Thoracic aorta (tissue), 2 donors: ENCODE measurements around the gene MCC. TPM values are rescaled to one million over a fixed set of nuclear protein-coding genes. Genes with fewer than 3 reads are reported as not detected.

Experiments
- ATAC-seq: fragments of 150-250 bp; one replicate; pipeline ENCODE4 v1.8.0; 2017; ENCODE audit warnings: low read depth; ENCODE audit not compliant: insufficient number of reproducible peaks, low FRiP score
- DNase-seq: peaks from one replicate; pipeline ENCODE4 v3.0.0-alpha.2; 2020; ENCODE audit warnings: low spot score
- H3K27ac ChIP-seq, 2 donors: fragments of 200-600 bp; sonication (generic); 1 replicate in 1 of 2; 2 replicates in 1 of 2; pipeline ENCODE4 v1.5.1; 2016; ENCODE audit warnings: mild to moderate bottlenecking in 2 of 2, moderate library complexity in 2 of 2
- H3K27me3 ChIP-seq: fragments of 200-600 bp; sonication (generic); replicated peaks from 2 replicates; pipeline ENCODE4 v1.6.0; 2016; ENCODE audit warnings: mild to moderate bottlenecking; ENCODE audit not compliant: insufficient read depth
- H3K36me3 ChIP-seq: fragments of 200-600 bp; sonication (generic); one replicate; pipeline ENCODE4 v1.5.1; 2016
- H3K4me1 ChIP-seq, 2 donors: fragments of 200-600 bp; sonication (generic); 1 replicate in 1 of 2; 2 replicates in 1 of 2; pipeline versions ENCODE4 v1.5.1 to v1.6.0; 2016; ENCODE audit warnings: low read depth in 2 of 2, mild to moderate bottlenecking in 1 of 2; ENCODE audit not compliant: control insufficient read depth in 1 of 2
- H3K4me3 ChIP-seq: fragments of 200-600 bp; sonication (generic); 2 replicates; pipeline ENCODE4 v1.5.1; 2016; ENCODE audit warnings: mild to moderate bottlenecking
- H3K9me3 ChIP-seq: fragments of 200-600 bp; sonication (generic); 2 replicates; pipeline ENCODE4 v1.5.1; 2016
- total RNA-seq, 2 donors: library from RNA; depleted of rRNA; stranded (reverse); fragments of >200 nt; gene quantifications; one replicate each; pipeline versions ENCODE4 v1.1.0 to v1.2.3, GENCODE V29; 2016
- TF ChIP-seq, protein P1 (sequence below): fragments of 200-600 bp; sonication (generic); IDR thresholded peaks from one replicate; pipeline ENCODE4 v1.5.1; 2019; ENCODE audit warnings: antibody characterized with exemption

Gene MCC
- total RNA-seq, 2 donors from 2014 or later: 14.6 to 27.2 TPM

DNA sequence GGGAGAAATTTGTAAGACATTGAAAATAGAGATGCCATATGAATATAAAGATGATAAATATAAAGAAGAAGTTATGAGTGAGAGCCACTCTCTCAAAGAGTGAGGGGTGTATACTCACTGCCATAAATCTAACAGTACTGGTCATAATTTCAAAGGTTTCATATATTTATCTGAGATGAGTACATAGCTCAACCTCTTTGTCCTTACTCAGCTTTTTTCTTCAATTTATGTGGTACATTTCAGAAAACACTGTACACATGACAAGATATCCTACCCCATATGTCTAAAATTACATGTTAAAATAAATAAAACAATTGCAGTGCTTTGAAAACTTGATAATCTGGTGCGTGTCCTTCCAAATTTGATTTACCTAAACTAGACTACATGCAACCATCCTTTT lies 5.2 kb upstream of the MCC start:
- no peak for ATAC-seq
- DNase-seq: no peak
- no peak overlapping the region for H3K4me3 ChIP-seq
- TF ChIP-seq, protein P1, sequence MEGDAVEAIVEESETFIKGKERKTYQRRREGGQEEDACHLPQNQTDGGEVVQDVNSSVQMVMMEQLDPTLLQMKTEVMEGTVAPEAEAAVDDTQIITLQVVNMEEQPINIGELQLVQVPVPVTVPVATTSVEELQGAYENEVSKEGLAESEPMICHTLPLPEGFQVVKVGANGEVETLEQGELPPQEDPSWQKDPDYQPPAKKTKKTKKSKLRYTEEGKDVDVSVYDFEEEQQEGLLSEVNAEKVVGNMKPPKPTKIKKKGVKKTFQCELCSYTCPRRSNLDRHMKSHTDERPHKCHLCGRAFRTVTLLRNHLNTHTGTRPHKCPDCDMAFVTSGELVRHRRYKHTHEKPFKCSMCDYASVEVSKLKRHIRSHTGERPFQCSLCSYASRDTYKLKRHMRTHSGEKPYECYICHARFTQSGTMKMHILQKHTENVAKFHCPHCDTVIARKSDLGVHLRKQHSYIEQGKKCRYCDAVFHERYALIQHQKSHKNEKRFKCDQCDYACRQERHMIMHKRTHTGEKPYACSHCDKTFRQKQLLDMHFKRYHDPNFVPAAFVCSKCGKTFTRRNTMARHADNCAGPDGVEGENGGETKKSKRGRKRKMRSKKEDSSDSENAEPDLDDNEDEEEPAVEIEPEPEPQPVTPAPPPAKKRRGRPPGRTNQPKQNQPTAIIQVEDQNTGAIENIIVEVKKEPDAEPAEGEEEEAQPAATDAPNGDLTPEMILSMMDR: no peak
- peaks cover 5 to 13% of the 10 kb centered on the region in 2 donors for H3K4me1 ChIP-seq
- H3K9me3 ChIP-seq: peaks cover 10% of the 10 kb centered on the region
- no peak overlapping the region for H3K27ac ChIP-seq
- no peaks in the 10 kb centered on the region for H3K27me3 ChIP-seq
- H3K36me3 ChIP-seq: no peaks in the 10 kb centered on the region

DNA sequence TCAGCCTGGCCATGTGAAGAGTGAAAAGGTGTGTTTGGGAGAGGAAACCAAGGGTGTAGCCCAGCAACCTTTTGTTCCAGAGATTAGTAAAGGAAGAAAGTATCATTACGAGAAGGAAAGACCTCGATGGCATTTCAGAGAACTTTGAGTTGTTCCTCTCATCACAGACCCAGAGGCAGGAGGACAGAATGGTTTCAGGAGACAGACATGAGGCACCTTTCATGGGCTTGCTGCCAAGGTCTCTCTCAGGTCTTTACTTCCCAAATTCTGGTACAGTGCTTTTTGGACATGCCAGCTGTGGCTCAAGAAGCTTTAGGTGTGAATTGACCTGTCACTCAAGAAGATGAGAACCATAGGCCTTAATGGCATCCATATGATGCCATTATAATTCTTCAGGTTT lies 2.8 kb upstream of the MCC start:
- Histone ChIP-seq H3K27ac (no peak overlapping the region), H3K27me3 (no peaks in the 10 kb centered on the region), H3K36me3 (no peaks in the 10 kb centered on the region), H3K9me3 (peaks cover 10% of the 10 kb centered on the region), H3K4me1 (peaks cover 5 to 23% of the 10 kb centered on the region in 2 donors), H3K4me3 (no peak overlapping the region)
- TF ChIP-seq, protein P1: no peak
- ATAC-seq (no peak), DNase-seq (no peak)

DNA sequence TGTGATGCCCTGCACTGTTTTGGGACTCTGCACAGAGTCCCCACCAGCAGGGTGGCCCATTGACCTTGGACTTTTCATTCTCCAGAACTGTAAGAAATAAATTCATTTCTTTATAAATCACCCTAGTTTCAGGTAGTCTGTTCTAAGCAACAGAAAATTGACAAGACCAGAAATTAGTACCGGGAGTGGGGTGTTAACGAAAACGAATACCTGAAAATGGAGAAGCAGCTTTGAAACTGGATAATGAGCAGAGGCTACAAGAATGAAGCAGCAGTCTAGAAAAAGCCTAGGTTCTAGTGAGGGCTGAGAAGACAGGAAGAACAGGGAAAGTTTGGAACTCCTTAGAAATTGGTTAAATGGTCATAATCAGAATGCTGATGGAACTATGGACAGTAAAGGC lies 2.1 kb upstream of the MCC start:
- H3K36me3 ChIP-seq: no peaks in the 10 kb centered on the region
- peaks cover 5 to 23% of the 10 kb centered on the region in 2 donors for H3K4me1 ChIP-seq
- TF ChIP-seq, protein P1: no peak
- no peak for DNase-seq
- no peak overlapping the region for H3K4me3 ChIP-seq
- ATAC-seq: no peak
- peaks cover 10% of the 10 kb centered on the region for H3K9me3 ChIP-seq
- no peaks in the 10 kb centered on the region for H3K27me3 ChIP-seq
- H3K27ac ChIP-seq: no peak overlapping the region

DNA sequence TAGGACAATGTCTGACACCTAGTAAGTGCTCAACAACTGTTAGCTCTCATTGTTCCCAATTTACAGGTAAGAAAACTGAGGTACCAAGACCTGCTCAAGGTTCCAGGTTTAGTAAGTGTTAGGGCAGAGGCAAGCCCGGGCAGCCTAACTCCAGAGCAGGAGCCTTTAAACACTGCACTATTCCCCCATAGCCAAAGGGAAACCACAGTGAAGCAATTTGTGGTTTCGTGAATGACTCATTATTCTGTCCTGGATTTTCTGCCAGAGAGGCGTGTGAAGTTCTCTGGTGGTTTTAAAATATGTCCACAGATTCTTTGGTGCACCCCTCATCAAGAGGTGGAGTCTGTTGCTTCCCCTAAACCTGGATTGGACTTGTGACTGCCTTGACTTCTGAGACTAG lies 1.0 kb upstream of the MCC start:
- H3K9me3 ChIP-seq: peaks cover 10% of the 10 kb centered on the region
- peaks cover 5 to 23% of the 10 kb centered on the region in 2 donors for H3K4me1 ChIP-seq
- no peak overlapping the region for H3K27ac ChIP-seq
- no peaks in the 10 kb centered on the region for H3K36me3 ChIP-seq
- TF ChIP-seq, protein P1: no peak
- peak; percentile 82 for ATAC-seq
- no peak for DNase-seq
- peak overlapping the region; percentile 79 for H3K4me3 ChIP-seq
- H3K27me3 ChIP-seq: no peaks in the 10 kb centered on the region

DNA sequence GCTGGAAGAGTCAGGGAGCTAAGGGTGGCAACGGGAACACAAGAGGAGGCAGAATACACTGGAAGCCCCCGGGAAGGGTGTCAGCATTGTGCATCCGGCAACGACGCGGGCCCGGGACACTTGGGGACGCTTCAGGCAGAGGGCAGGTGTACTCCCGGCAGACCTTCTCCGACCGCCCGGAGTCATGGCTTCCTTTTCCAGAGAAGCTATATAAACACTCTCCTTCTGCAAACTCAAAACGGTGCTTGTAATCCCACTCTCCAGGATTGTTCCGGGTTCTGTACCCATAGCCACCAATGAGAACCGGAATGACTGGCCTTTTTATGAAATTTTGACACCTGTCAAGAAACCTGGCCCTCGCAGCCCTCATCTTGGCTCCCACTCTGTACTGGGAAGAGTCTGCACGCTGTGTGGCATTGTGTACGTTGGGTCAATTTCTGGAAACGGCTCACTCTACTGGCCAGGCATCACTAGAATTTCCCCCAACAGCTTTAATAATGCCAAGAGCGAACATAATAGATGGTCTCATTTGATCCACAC lies 462 bp upstream of the MCC start:
- peak overlapping the region; percentile 79 for H3K4me3 ChIP-seq
- DNase-seq: no peak
- H3K36me3 ChIP-seq: no peaks in the 10 kb centered on the region
- H3K27ac ChIP-seq: no peak overlapping the region
- H3K4me1 ChIP-seq: peaks cover 5 to 23% of the 10 kb centered on the region in 2 donors
- ATAC-seq: no peak
- H3K27me3 ChIP-seq: no peaks in the 10 kb centered on the region
- peaks cover 10% of the 10 kb centered on the region for H3K9me3 ChIP-seq
- TF ChIP-seq, protein P1: no peak
